Measurements from ENCODE around the gene CDCP1.

- TF ChIP-seq POLR2A (IDR thresholded peaks at IDR 0.05; ENCODE audit: low read depth, low read length) (no peak), POLR2AphosphoS5 (IDR thresholded peaks at IDR 0.05; ENCODE audit: low read depth, low read length) (no peak), TAF1 (IDR thresholded peaks at IDR 0.05; ENCODE audit: borderline replicate concordance, low read depth, low read length) (no peak)
Measured at GRCh38 chr3:45057557-45057956, 88.6 kb downstream of the CDCP1 start.
